RKO (cell line): Measurements from ENCODE around the gene SAA2.
"Not testable (repeated sequence)": the region's sequence is repeated elsewhere in the genome, so short reads cannot be mapped to it uniquely, and the experiment has no call there.

Experiments
- DNase-seq: peaks from one replicate; pipeline ENCODE4 v3.0.0-alpha.2; 2016; ENCODE audit warnings: low spot score

Gene SAA2

DNA sequence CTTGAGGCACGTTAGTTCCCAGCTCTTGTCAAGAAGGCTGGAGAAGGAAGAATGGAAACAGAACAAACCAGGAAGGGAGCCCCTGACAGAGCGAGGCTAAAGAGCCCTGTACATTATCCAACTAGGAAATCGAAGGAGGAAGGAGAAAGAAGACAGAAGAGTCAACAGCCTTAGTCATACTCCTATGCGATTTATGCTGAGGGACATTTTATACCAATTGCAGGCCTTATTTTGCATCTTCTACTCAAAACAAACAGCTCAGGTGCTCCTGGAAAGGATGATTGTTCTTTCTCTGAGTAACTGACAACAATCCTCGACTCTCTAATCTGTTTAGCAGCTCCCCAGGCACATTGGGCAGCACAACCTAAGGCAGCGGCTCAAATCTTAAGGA lies 1.3 kb downstream of the SAA2 start:
- not testable (repeated sequence) for DNase-seq

DNA sequence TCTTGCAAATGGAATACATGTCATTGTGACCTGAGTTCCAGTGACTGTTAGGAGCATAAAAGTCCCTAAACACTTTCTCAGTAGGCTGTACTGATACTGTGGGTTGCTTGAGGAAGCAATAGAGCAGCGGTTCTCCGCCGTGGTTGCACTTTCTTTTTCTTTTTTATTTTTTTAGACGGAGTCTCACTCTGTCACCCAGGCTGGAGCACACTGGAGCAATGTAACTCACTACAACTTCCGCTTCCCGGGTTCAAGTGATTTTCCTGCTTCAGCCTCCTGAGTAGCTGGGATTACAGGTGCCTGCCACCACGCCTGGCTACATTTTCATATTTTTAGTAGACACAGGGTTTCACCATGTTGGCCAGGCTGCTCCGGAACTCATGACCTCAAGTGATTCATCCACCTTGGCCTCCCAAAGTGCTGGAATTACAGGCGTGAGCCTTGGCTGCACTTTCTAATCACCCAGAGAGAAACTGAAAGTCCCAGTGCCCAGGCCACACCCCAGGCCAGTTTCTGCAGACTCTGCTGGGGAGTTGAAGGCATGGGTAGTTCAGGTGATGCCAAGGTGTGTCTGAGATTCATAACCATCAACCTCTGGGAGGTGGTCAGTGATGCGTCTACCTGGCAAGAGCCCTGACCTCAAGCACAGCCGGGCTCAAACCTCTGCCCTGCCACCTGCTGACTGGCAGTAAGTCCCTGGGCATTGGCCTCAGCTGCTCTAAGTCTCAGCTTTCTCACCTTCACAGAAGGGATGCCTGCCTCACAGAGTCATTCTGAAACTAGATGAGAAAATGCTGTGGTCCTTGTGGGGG lies 1.9 kb downstream of the SAA2 start:
- DNase-seq = not testable (repeated sequence)

DNA sequence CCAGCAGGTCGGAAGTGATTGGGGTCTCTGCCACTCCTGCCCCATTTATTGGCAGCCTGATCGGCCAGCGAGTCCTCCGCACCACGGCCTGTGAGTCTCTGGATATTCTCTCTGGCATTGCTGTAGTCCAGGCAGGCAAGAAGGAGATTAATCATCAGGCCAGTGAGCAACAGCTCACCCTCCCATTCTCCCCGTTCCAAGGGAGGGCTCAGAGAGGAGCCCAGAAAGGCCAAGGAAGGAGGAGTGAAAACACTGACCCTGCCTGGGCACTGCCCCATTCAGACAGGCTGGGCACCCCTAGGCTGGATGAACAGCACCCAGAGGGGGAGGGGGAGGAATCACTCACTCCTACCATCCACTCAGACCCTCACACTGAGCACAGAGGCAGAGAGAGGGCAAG lies 3.1 kb downstream of the SAA2 start:
- peak; percentile 5 for DNase-seq

DNA sequence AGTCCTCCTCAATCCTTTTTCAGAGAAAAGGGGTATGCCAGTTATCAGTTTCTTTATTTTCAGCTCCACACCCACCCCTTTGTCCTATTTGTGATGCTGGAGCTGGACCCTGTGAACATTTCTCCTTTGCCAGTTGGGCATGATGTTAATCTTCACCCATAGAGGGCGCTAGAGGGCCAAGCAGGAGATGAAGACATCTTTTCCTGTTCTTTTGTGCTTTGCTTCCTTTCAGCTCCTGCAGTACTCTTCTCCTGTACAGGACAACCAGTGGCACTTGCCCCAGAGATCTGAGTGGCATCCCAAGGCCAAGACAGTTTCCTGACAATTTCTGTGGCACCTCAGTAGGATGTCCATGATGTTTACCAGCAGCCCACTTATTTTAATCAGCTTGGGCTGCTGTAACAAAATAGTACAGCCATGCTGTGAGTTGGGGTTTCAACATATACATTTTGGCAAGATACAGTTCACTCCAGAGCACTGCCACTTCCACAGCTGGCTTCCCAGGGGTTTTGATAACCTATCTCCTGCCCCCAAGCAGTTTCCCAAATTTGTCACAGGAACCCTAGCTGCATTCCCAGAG lies 4.6 kb downstream of the SAA2 start:
- peak; percentile 80 for DNase-seq

DNA sequence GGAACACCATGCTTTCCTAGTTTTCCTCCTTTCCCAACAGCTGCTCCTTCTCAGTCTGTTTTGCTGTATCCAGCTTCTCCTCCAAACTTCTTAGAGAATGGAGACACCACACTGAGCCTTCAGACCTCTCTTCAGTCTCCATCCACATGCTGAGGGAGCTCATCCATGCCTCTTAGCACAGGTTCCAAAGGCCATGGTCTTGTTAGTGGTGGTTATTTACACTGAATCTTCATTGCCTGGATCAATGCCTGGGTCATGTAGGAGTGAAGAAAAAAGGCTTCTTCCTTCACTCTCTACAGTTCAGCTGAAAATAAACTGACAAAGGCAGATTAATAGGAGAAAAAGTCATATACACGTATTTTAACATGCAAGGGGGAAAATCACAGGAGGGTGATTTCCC lies 8.8 kb downstream of the SAA2 start:
- no peak for DNase-seq

- DNase-seq = no peak
Measured at GRCh38 chr11:18236664-18237356, 11.7 kb downstream of the SAA2 start, which contains the start of gene SAA4. Gene SAA4 (minus strand): TSS chr11:18236802. CDS start chr11:18235926, 876 bp downstream.

- no peak for DNase-seq
Measured at GRCh38 chr11:18235394-18236334, 12.8 kb downstream of the SAA2 start.

- no peak for DNase-seq
Measured at GRCh38 chr11:18233912-18234311, 14.6 kb downstream of the SAA2 start.

- DNase-seq = no peak
Measured at GRCh38 chr11:18230859-18231258, 17.6 kb downstream of the SAA2 start.

DNA sequence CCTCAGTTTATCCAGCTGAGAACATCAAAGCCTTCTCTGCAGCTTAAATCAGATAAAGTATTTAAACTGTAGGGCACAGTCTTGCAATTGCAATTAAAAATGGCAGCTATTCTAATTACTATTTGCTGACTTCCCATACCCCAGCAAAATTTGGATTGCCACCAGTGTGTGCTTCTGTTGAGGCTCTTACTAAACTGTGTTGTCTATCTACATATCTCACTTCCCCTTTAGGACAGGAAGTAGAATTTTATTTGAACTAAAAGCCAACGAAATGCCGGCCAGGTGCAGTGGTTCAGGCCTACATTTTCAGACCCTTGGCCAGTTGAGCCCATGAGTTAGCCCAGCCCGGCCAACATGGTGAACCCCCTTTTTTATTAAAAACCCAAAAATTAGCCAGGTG lies 19.0 kb downstream of the SAA2 start:
- DNase-seq = no peak

GRCh38 chr11:18225913-18226312 lies 22.6 kb downstream of the SAA2 start:
- DNase-seq = no peak

DNA sequence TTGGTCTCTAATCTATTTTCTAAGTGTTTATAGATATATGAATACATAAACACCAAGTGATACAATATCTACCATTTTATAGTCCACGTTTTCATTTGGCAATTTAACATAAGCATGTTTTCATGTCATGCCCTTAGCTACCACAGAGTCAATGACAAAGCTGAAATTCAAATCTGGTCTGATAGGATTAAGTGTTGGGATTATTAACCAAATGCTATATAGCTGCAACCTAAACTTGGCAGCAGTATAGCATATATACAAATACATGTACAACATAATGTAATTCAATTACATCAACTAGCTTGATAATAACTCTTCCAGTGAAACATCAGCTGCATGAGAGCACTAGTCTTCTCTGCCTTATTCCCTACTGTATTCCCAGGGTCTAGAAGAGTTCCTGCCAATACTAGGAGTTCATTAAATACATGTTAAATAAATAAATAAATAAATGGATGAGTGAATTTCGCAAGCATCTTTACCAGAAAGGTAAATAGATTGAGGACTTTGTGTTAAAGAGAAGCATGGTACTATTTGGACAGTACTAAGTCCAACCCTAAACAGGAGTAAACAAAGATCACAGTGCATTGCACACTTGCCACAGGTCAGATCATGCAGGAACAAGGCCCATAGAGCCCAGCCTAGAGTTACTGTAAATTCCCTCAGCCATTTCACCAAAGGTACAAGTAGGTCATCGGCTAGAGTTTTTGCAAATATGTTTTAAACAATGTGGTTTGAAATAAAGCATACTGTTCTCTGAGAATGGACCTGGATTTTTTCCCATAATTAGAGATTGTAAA lies 24.7 kb downstream of the SAA2 start:
- no peak for DNase-seq

- no peak for DNase-seq
Measured at GRCh38 chr11:18222814-18223421, 25.6 kb downstream of the SAA2 start.

GRCh38 chr11:18221274-18221876 lies 27.1 kb downstream of the SAA2 start:
- DNase-seq = no peak

- DNase-seq = no peak
Measured at GRCh38 chr11:18209058-18209457, 39.4 kb downstream of the SAA2 start.

DNA sequence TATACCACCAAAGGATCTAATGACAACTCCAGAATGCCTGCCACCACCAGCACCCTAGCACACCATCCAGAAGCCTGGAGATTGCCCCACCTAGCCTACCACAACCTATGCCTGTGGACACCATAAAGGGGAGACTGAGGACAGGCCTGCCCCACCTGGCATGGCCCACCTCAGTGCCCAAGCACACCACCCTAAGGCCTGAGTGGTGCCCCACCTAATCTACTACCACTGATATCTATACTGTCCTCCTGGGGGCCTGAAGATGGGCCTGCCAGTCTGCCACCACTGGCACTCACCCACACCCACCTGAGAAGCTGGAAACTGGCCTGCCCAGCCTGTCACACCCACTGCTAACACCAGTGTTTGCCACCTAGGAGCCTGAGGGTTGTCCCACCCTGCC lies 43.7 kb downstream of the SAA2 start:
- DNase-seq = no peak

DNA sequence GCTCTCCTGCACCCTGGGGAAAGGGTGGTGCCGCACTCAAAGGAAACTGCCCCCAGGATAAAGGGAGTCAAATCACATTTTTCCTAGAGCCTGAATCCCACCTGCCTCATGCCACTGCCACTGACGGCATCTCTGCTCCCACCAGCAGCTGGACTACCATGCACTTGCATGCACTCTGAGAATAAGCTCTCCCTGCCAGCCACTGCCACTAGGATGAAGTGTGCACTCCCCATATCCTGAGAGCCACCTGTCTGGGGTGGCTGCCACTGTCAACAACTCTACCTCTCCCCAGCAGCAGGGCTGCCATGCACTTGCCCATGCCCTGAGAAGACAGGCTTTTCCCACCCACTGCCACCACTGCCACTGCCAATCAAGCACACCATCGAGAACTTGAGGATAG lies 44.2 kb downstream of the SAA2 start:
- no peak for DNase-seq

- DNase-seq = peak; percentile 8
Measured at GRCh38 chr11:18203723-18204122, 44.7 kb downstream of the SAA2 start.

GRCh38 chr11:18197738-18198137 lies 50.7 kb downstream of the SAA2 start:
- not testable (repeated sequence) for DNase-seq

DNA sequence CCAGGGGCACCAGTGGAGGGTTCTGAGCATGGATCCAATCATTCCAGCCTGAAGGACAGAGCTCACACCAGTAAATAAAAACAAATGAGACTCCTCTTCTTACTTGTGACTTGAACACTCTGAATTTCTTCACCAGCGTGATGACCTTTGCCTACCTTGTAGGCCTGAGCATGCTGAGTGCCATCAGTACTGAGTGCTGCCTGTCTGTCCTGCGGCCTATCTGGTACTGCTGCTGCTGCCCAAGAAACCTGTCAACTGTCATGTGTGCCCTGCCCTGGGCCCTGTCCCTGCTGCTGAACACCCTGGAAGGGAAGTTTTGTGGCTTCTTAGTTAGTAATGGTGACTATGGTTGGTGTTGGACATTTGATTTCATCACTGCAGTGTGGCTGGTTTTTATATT lies 51.9 kb downstream of the SAA2 start:
- no peak for DNase-seq
